Heart left ventricle (tissue), 16 donors: ENCODE data around the gene ORAI2. TPM values are rescaled to one million over a fixed set of nuclear protein-coding genes. Genes with fewer than 3 reads are reported as not detected.

Experiments used
- ATAC-seq, 4 donors: fragments of 200-7000 bp; cut with Tn5 transposase; one replicate each; pipeline ENCODE4 v1.9.1; 2020 to 2022; ENCODE audit warnings: moderate library complexity in 4 of 4, mild to moderate bottlenecking in 3 of 4, moderate number of reproducible peaks in 1 of 4
- DNase-seq, 5 donors: peaks; one replicate each; pipeline ENCODE4 v3.0.0-alpha.2; 2020
- H3K27ac ChIP-seq, 12 donors: fragments of 200-600 bp; sonication (generic) in 4 of 12; one replicate each; pipeline versions ENCODE4 v1.5.0 to v1.8.0; 2016 to 2022; ENCODE audit warnings: mild to moderate bottlenecking in 2 of 12
- H3K27me3 ChIP-seq, 9 donors: fragments of 200-600 bp; sonication (generic) in 2 of 9; one replicate each; pipeline versions ENCODE4 v1.5.1 to v1.8.0; 2016 to 2022; ENCODE audit warnings: mild to moderate bottlenecking in 3 of 9
- H3K36me3 ChIP-seq, 9 donors: fragments of 200-600 bp; sonication (generic) in 2 of 9; one replicate each; pipeline versions ENCODE4 v1.5.0 to v1.8.0; 2018 to 2022; ENCODE audit warnings: mild to moderate bottlenecking in 2 of 9
- H3K4me1 ChIP-seq, 12 donors: fragments of 200-600 bp; sonication (generic) in 4 of 12; one replicate each; pipeline versions ENCODE4 v1.5.0 to v1.8.0; 2016 to 2022; ENCODE audit warnings: mild to moderate bottlenecking in 3 of 12
- H3K4me3 ChIP-seq, 12 donors: fragments of 200-600 bp; sonication (generic) in 4 of 12; one replicate each; pipeline versions ENCODE4 v1.5.0 to v1.8.0; 2017 to 2022; ENCODE audit warnings: mild to moderate bottlenecking in 9 of 12, moderate library complexity in 4 of 12
- H3K9me3 ChIP-seq, 12 donors: fragments of 200-600 bp; sonication (generic) in 4 of 12; one replicate each; pipeline versions ENCODE4 v1.5.0 to v1.8.0; 2016 to 2022; ENCODE audit warnings: mild to moderate bottlenecking in 1 of 12
- CTCF ChIP-seq, 12 donors: fragments of 200-600 bp; sonication (generic) in 4 of 12; IDR thresholded peaks; one replicate each; pipeline versions ENCODE4 v1.5.0 to v1.8.0; 2018 to 2022; ENCODE audit warnings: antibody characterized with exemption in 12 of 12, mild to moderate bottlenecking in 5 of 12
- POLR2A ChIP-seq, 2 donors: fragments of 450-650 bp; IDR thresholded peaks; one replicate each; pipeline ENCODE4 v1.6.1; 2017; ENCODE audit warnings: antibody characterized with exemption in 2 of 2, mild to moderate bottlenecking in 2 of 2, moderate library complexity in 2 of 2
- WGBS, 4 donors: extraction: QIAGEN DNeasy Blood & Tissue Kit in 2 of 4; methylation state at CpG; one replicate each; pipeline versions ENCODE4 v1.1.5 to v1.1.7; 2013 to 2018; 5-methylcytosine and 5-hydroxymethylcytosine counted together
- intact Hi-C, 10 donors: fragments of 100-400 bp; cut with DNase I; formaldehyde crosslinking; loops; one replicate each; pipeline versions ENCODE4 v1.11.1 to v1.14.2; 2022
- long read RNA-seq, 3 donors: library from polyadenylated mRNA; unstranded; transcript quantifications; one replicate each; pipeline ENCODE4 v2.0.0, GENCODE V29; 2020 to 2021
- polyA plus RNA-seq, 2 donors: library from polyadenylated mRNA; stranded (reverse); fragments of 200-250 nt; gene quantifications; one replicate each; pipeline ENCODE4 v1.2.3, GENCODE V29; 2013
- total RNA-seq, 9 donors: library from RNA; depleted of rRNA in 2 of 9; stranded (reverse); fragments of >200 nt in 2 of 9; fragmentation: NEBNext Ultra II Directional in 3 of 9; extraction: Animal tissue kit (Norgen Biotek cat#: 25700) in 3 of 9; gene quantifications; one replicate each; pipeline versions ENCODE4 v1.1.0 to v1.2.4, GENCODE V29; 2016 to 2023
- donor health status: ischemic (EF 13 %, LVEDD 7.1; RV severe dilation, severe dysfunction).
- donor health status: healthy with polysubstance abuse.
- donor health status: DM: no; HTN: yes; CAD: no.
- donor health status: DM: no; HTN: no; CAD: no.
- donor health status: ischemic (EF 25% LVEDD 6.9; RV normal size, moderate dysfunction).
- donor health status: ischemic (EF 25% LVEDD 5.7; RV mildly dilated, moderate dysfunction).
- donor health status: healthy.
- donor health status: DM: yes; HTN: yes; CAD: no.
- donor health status: ischemic (EF 35%, LVEDD 5.7; RV mildly dilated, moderate dysfunction).
- donor health status: nonischemic (EF 11% LVEDD 7.7; RV severe dilation, severe dysfunction).
- donor health status: DM: yes; HTN: yes; CAD: no.
- donor health status: PGD.
- donor health status: ischemic (EF 29% LVEDD 5.4; RV normal size, mild dysfunction).
- donor health status: nonischemic (EF 23%, LVEDD 6.1; RV moderate dilation, normal function).

ORAI2 gene
- total RNA-seq, result 10 to 100 TPM in 2 of 9 donors, 1 to 10 TPM in 7; 1.9 to 22.0 (median 4.8) TPM
- polyA plus RNA-seq, result 10 to 100 TPM in 1 of 2 donors, 1 to 10 TPM in 1; 1.1 to 10.6 TPM
- long read RNA-seq, donor 1, transcript ORAI2-208 (4 exons, 937 nt), result major isoform, 6 of 9 reads
- long read RNA-seq, donor 1, partial matches to known transcripts, result 2 of 9 reads
- long read RNA-seq, donor 1, other reads (novel, unspliced or antisense), result 0 of 9 reads
- long read RNA-seq, donor 2, full-length matches to known transcripts, result 33 of 50 reads
- long read RNA-seq, donor 2, partial matches to known transcripts, result 6 of 50 reads
- long read RNA-seq, donor 2, other reads (novel, unspliced or antisense), result 11 of 50 reads
- long read RNA-seq, donor 3, full-length matches to known transcripts, result 11 of 14 reads
- long read RNA-seq, donor 3, partial matches to known transcripts, result 3 of 14 reads
- long read RNA-seq, donor 3, other reads (novel, unspliced or antisense), result 0 of 14 reads

GRCh38 chr7:102433219-102434038, at the start of gene ORAI2:
Gene ORAI2 (plus strand): TSS chr7:102433575. CDS start chr7:102438957, 5,382 bp downstream.
- H3K4me1 ChIP-seq, result peaks cover 0 to 44% (median 5%) of the 10 kb centered on the region in 12 donors
- no peaks in the 10 kb centered on the region for H3K27me3 ChIP-seq
- peak within 1 kb of the TSS; percentile 73 to 95 (median 86) for H3K4me3 ChIP-seq
- peak within 1 kb of the TSS in 11 of 12 donors; percentile 54 to 84 (median 69) for H3K27ac ChIP-seq
- intact Hi-C loops, result loop anchor here in 1 of 10 donors (1.0 kb wide), 1 partner anchor 37 kb away; the partner anchor contains the start of gene PRKRIP1
- ATAC-seq, result peak; percentile 27 to 86 (median 80)
- TF ChIP-seq CTCF (IDR thresholded peaks at IDR 0.05) (no peak), POLR2A (IDR thresholded peaks at IDR 0.05) (peak in 1 of 2 donors; percentile 30)
- peak; percentile 82 to 93 (median 86) for DNase-seq
- peaks cover 0 to 10% (median 0%) of the 10 kb centered on the region in 9 donors for H3K36me3 ChIP-seq
- WGBS, 4 donors, result 0 to 1% (median 1%) methylated on average over 21 to 90 of the region's 90 CpGs
- H3K9me3 ChIP-seq, result no peaks in the 10 kb centered on the region

- ATAC-seq, result no peak
- no peak for DNase-seq
- Histone ChIP-seq H3K4me1 (peaks cover 0 to 6% (median 0%) of the 10 kb centered on the region in 12 donors), H3K4me3 (no peak overlapping the region), H3K27ac (no peak overlapping the region), H3K27me3 (no peaks in the 10 kb centered on the region), H3K36me3 (peaks cover 0 to 46% (median 22%) of the 10 kb centered on the region in 9 donors), H3K9me3 (no peaks in the 10 kb centered on the region)
- intact Hi-C loops, result loop anchor here in 1 of 10 donors (5.0 kb wide), 1 partner anchor 845 kb away; no protein-coding TSS in a partner anchor
- 86 to 97% (median 92%) methylated on average over 6 of the region's 6 CpGs for WGBS, 4 donors
- no peak for TF ChIP-seq CTCF (IDR thresholded peaks at IDR 0.05)
- TF ChIP-seq POLR2A (IDR thresholded peaks at IDR 0.05), result no peak
Measured at GRCh38 chr7:102387064-102387463, 46.3 kb upstream of the ORAI2 start.

GRCh38 chr7:102389810-102390209, 43.6 kb upstream of the ORAI2 start:
- intact Hi-C loops, result loop anchor here (1.0 to 5.0 kb wide), 6 partner anchors 103 to 848 kb away; partner anchors contain the start of gene SH2B2 (in 1 of the 10)
- no peak for TF ChIP-seq POLR2A (IDR thresholded peaks at IDR 0.05)
- TF ChIP-seq CTCF (IDR thresholded peaks at IDR 0.05), result no peak
- Histone ChIP-seq H3K36me3 (peaks cover 0 to 38% (median 25%) of the 10 kb centered on the region in 9 donors), H3K4me3 (no peak overlapping the region), H3K27me3 (no peaks in the 10 kb centered on the region), H3K9me3 (no peaks in the 10 kb centered on the region), H3K27ac (no peak overlapping the region), H3K4me1 (peaks cover 0 to 6% (median 0%) of the 10 kb centered on the region in 12 donors)
- ATAC-seq, result no peak
- no peak for DNase-seq
- 89 to 93% (median 90%) methylated on average over 3 of the region's 3 CpGs for WGBS, 4 donors
